RPMI7951 (cell line): ENCODE measurements around the gene THRB. TPM values are rescaled to one million over a fixed set of nuclear protein-coding genes. Genes with fewer than 3 reads are reported as not detected.

Experiments
- DNase-seq: peaks from one replicate; pipeline ENCODE4 v3.0.0-alpha.2; 2012; ENCODE audit warnings: low read depth
- total RNA-seq: library from RNA; depleted of rRNA; stranded (reverse); fragments of >200 nt; shearing (Covaris generic); gene quantifications from 2 replicates; pipeline ENCODE4 v1.2.3, GENCODE V29; 2014; rRNA removed

Gene THRB
- 0.24 and 0.98 TPM in 2 replicates for total RNA-seq

GRCh38 chr3:24494618-24495325 is at the start of gene THRB:
TSS of gene THRB (minus strand) at chr3:24494850.
- DNase-seq, result peak; percentile 32

- no peak for DNase-seq
Measured at GRCh38 chr3:24541935-24542334, 47.3 kb upstream of the THRB start.

- no peak for DNase-seq
Measured at GRCh38 chr3:24540821-24541220, 46.2 kb upstream of the THRB start.

- DNase-seq, result no peak
Measured at GRCh38 chr3:24539699-24540098, 45.0 kb upstream of the THRB start.

- DNase-seq, result no peak
Measured at GRCh38 chr3:24538891-24539290, 44.2 kb upstream of the THRB start.

GRCh38 chr3:24533561-24534193 is 39.0 kb upstream of the THRB start:
- DNase-seq, result no peak

- DNase-seq, result no peak
Measured at GRCh38 chr3:24530471-24530870, 35.8 kb upstream of the THRB start.

- DNase-seq, result no peak
Measured at GRCh38 chr3:24529210-24529609, 34.6 kb upstream of the THRB start.

- no peak for DNase-seq
Measured at GRCh38 chr3:24526640-24527212, 32.1 kb upstream of the THRB start.

- no peak for DNase-seq
Measured at GRCh38 chr3:24525557-24525956, 30.9 kb upstream of the THRB start.

- DNase-seq, result no peak
Measured at GRCh38 chr3:24525022-24525421, 30.4 kb upstream of the THRB start.

GRCh38 chr3:24523988-24524727 is 29.5 kb upstream of the THRB start:
- DNase-seq, result peak; percentile 13

GRCh38 chr3:24523215-24523614 is 28.6 kb upstream of the THRB start:
- no peak for DNase-seq

- DNase-seq, result no peak
Measured at GRCh38 chr3:24522146-24522579, 27.5 kb upstream of the THRB start.

- peak; percentile 29 for DNase-seq
Measured at GRCh38 chr3:24521420-24522145, 26.9 kb upstream of the THRB start.

GRCh38 chr3:24520976-24521419 is 26.3 kb upstream of the THRB start:
- no peak for DNase-seq

GRCh38 chr3:24520101-24520495 is 25.4 kb upstream of the THRB start:
- peak; percentile 6 for DNase-seq

- DNase-seq, result peak; percentile 79
Measured at GRCh38 chr3:24519368-24520100, 24.9 kb upstream of the THRB start.

GRCh38 chr3:24518990-24519367 is 24.3 kb upstream of the THRB start:
- DNase-seq, result no peak

- no peak for DNase-seq
Measured at GRCh38 chr3:24514119-24514518, 19.5 kb upstream of the THRB start.

- DNase-seq, result no peak
Measured at GRCh38 chr3:24513463-24513862, 18.8 kb upstream of the THRB start.
